Right cardiac atrium (tissue), 5 donors: Measurements from ENCODE around the gene SND1. TPM values are rescaled to one million over a fixed set of nuclear protein-coding genes. Genes with fewer than 3 reads are reported as not detected.

Source experiments
- ATAC-seq, 2 donors: fragments of 200-7000 bp; cut with Tn5 transposase; one replicate each; pipeline versions ENCODE4 v1.8.0 to v1.9.1; 2020; ENCODE audit warnings: moderate library complexity in 2 of 2, mild to moderate bottlenecking in 1 of 2
- DNase-seq, 3 donors: peaks; one replicate each; pipeline ENCODE4 v3.0.0-alpha.2; 2020
- H3K27ac ChIP-seq: one replicate; pipeline ENCODE4 v1.5.1; 2013; ENCODE audit warnings: mild to moderate bottlenecking, low read length, control low read depth, moderate library complexity
- H3K27me3 ChIP-seq: one replicate; pipeline ENCODE4 v1.6.1; 2013; ENCODE audit not compliant: control insufficient read depth, insufficient read depth
- H3K4me1 ChIP-seq: one replicate; pipeline ENCODE4 v1.6.1; 2013; ENCODE audit warnings: low read length; ENCODE audit not compliant: control insufficient read depth, insufficient read depth
- H3K4me3 ChIP-seq: one replicate; pipeline ENCODE4 v1.5.1; 2013; ENCODE audit warnings: low read length, control low read depth
- H3K9me3 ChIP-seq: one replicate; pipeline ENCODE4 v1.6.1; 2013; ENCODE audit warnings: low read length; ENCODE audit not compliant: control insufficient read depth
- WGBS: extraction: QIAGEN DNeasy Blood & Tissue Kit; methylation state at CpG from one replicate; pipeline ENCODE4 v1.1.7; 2013; 5-methylcytosine and 5-hydroxymethylcytosine counted together
- intact Hi-C, 4 donors: fragments of 100-400 bp; cut with DNase I; formaldehyde crosslinking; loops; one replicate each; pipeline versions ENCODE4 v1.11.0 to v1.14.0; 2022 to 2023
- polyA plus RNA-seq: library from polyadenylated mRNA; stranded (reverse); fragments of 200-250 nt; gene quantifications from one replicate; pipeline ENCODE4 v1.2.3, GENCODE V29; 2013
- total RNA-seq, 4 donors: library from RNA; stranded (reverse); fragmentation: NEBNext Ultra II Directional; extraction: Animal tissue kit (Norgen Biotek cat#: 25700); gene quantifications; one replicate each; pipeline ENCODE4 v1.2.1, GENCODE V29; 2021
- donor health status: healthy with polysubstance abuse.
- donor health status: DM: no; HTN: yes; CAD: no.
- donor health status: DM: no; HTN: no; CAD: no.
- donor health status: DM: no; HTN: yes; CAD: no; lungs with severe emphysema.
- donor health status: DM: yes; HTN: yes; CAD: no.

SND1 gene
- total and polyA plus RNA-seq, 5 donors = 50.0 to 107 (median 89.3) TPM

- 46% methylated on average over 2 of the region's 2 CpGs for WGBS
- no peak for DNase-seq
- H3K4me1 ChIP-seq = peaks cover 10% of the 10 kb centered on the region
These were observed 351.8 kb downstream of the SND1 start for GRCh38 chr7:128003787-128004186.

GRCh38 chr7:128004623-128005022 is 352.6 kb downstream of the SND1 start:
- no peak overlapping the region for H3K27ac ChIP-seq
- no peaks in the 10 kb centered on the region for H3K27me3 ChIP-seq
- H3K4me1 ChIP-seq = peaks cover 10% of the 10 kb centered on the region
- no peak for DNase-seq
- no peak for ATAC-seq
- no peak overlapping the region for H3K4me3 ChIP-seq
- H3K9me3 ChIP-seq = no peaks in the 10 kb centered on the region
- intact Hi-C loops = no loop called here
- WGBS = 88% methylated on average over 6 of the region's 6 CpGs

More at GRCh38 chr7:128003787-128004186, 351.8 kb downstream of the SND1 start:
- peak; percentile 32 to 47 for ATAC-seq
- H3K9me3 ChIP-seq = no peaks in the 10 kb centered on the region
- H3K27me3 ChIP-seq = no peaks in the 10 kb centered on the region
- H3K4me3 ChIP-seq = no peak overlapping the region
- H3K27ac ChIP-seq = no peak overlapping the region
- intact Hi-C loops = no loop called here

- Histone ChIP-seq H3K27me3 (no peaks in the 10 kb centered on the region), H3K4me3 (no peak overlapping the region), H3K4me1 (peaks cover 14% of the 10 kb centered on the region), H3K9me3 (no peaks in the 10 kb centered on the region), H3K27ac (no peak overlapping the region)
- ATAC-seq = no peak
- intact Hi-C loops = no loop called here
- 84% methylated on average over 7 of the region's 7 CpGs for WGBS
- no peak for DNase-seq
These were observed 353.1 kb downstream of the SND1 start for GRCh38 chr7:128005117-128005516.

- peaks cover 13% of the 10 kb centered on the region for H3K4me1 ChIP-seq
- DNase-seq (no peak), ATAC-seq (no peak)
- H3K27ac ChIP-seq = no peak overlapping the region
- no peaks in the 10 kb centered on the region for H3K9me3 ChIP-seq
- no peaks in the 10 kb centered on the region for H3K27me3 ChIP-seq
- intact Hi-C loops = no loop called here
- WGBS = 76% methylated on average over 3 of the region's 3 CpGs
- H3K4me3 ChIP-seq = no peak overlapping the region
These were observed 353.8 kb downstream of the SND1 start for GRCh38 chr7:128005759-128006159.

- H3K9me3 ChIP-seq = no peaks in the 10 kb centered on the region
- whole genome bisulfite sequencing = 95% methylated on average over 8 of the region's 8 CpGs
- DNase-seq (no peak), ATAC-seq (no peak)
- no peak overlapping the region for H3K27ac ChIP-seq
- peaks cover 14% of the 10 kb centered on the region for H3K4me1 ChIP-seq
- intact Hi-C loops = no loop called here
- H3K27me3 ChIP-seq = no peaks in the 10 kb centered on the region
- no peak overlapping the region for H3K4me3 ChIP-seq
These were observed 354.7 kb downstream of the SND1 start for GRCh38 chr7:128006550-128007302.

- Histone ChIP-seq H3K4me1 (peaks cover 14% of the 10 kb centered on the region), H3K27me3 (no peaks in the 10 kb centered on the region), H3K27ac (no peak overlapping the region), H3K9me3 (no peaks in the 10 kb centered on the region), H3K4me3 (no peak overlapping the region)
- intact Hi-C loops = no loop called here
- DNase-seq = no peak
- no peak for ATAC-seq
- 74% methylated on average over 3 of the region's 3 CpGs for WGBS
These were observed 355.3 kb downstream of the SND1 start for GRCh38 chr7:128007303-128007680.

GRCh38 chr7:128008141-128008540 is 356.1 kb downstream of the SND1 start:
- Histone ChIP-seq H3K27me3 (no peaks in the 10 kb centered on the region), H3K9me3 (no peaks in the 10 kb centered on the region), H3K4me1 (peaks cover 14% of the 10 kb centered on the region), H3K4me3 (no peak overlapping the region), H3K27ac (no peak overlapping the region)
- WGBS = 76% methylated on average over 5 of the region's 5 CpGs
- intact Hi-C loops = no loop called here
- DNase-seq = no peak
- no peak for ATAC-seq

- Histone ChIP-seq H3K4me3 (no peak overlapping the region), H3K9me3 (no peaks in the 10 kb centered on the region), H3K27ac (no peak overlapping the region), H3K27me3 (no peaks in the 10 kb centered on the region), H3K4me1 (peaks cover 14% of the 10 kb centered on the region)
- 92% methylated on average over 2 of the region's 2 CpGs for WGBS
- ATAC-seq (no peak), DNase-seq (no peak)
- intact Hi-C loops = no loop called here
These were observed 356.8 kb downstream of the SND1 start for GRCh38 chr7:128008744-128009143.

GRCh38 chr7:128010391-128011127 is 358.6 kb downstream of the SND1 start:
- DNase-seq (no peak), ATAC-seq (peak; percentile 33)
- H3K4me3 ChIP-seq = no peak overlapping the region
- peak overlapping the region; percentile 43 for H3K27ac ChIP-seq
- H3K9me3 ChIP-seq = no peaks in the 10 kb centered on the region
- intact Hi-C loops = no loop called here
- H3K4me1 ChIP-seq = peaks cover 10% of the 10 kb centered on the region
- 74% methylated on average over 7 of the region's 7 CpGs for WGBS
- no peaks in the 10 kb centered on the region for H3K27me3 ChIP-seq

- H3K4me1 ChIP-seq = peaks cover 10% of the 10 kb centered on the region
- intact Hi-C loops = no loop called here
- WGBS = 42% methylated on average over 2 of the region's 2 CpGs
- H3K4me3 ChIP-seq = no peak overlapping the region
- DNase-seq = no peak
- peak overlapping the region; percentile 21 for H3K27ac ChIP-seq
- ATAC-seq = peak; percentile 61 to 78
- no peaks in the 10 kb centered on the region for H3K9me3 ChIP-seq
- no peaks in the 10 kb centered on the region for H3K27me3 ChIP-seq
These were observed 359.2 kb downstream of the SND1 start for GRCh38 chr7:128011131-128011661.

GRCh38 chr7:128014811-128015210 is 362.8 kb downstream of the SND1 start:
- 82% methylated on average over 4 of the region's 4 CpGs for WGBS
- ATAC-seq = no peak

More at GRCh38 chr7:128014811-128015210, 362.8 kb downstream of the SND1 start:
- no peak for DNase-seq
- Histone ChIP-seq H3K27me3 (no peaks in the 10 kb centered on the region), H3K4me3 (no peak overlapping the region), H3K27ac (no peak overlapping the region), H3K9me3 (no peaks in the 10 kb centered on the region), H3K4me1 (peaks cover 8% of the 10 kb centered on the region)
- intact Hi-C loops = no loop called here
